H9 (cell line): Measurements from ENCODE around the gene LPP. TPM values are rescaled to one million over a fixed set of nuclear protein-coding genes. Genes with fewer than 3 reads are reported as not detected.

Experiments
- DNase-seq: peaks from one replicate; pipeline ENCODE4 v3.0.0-alpha.2; 2017
- H2AFZ ChIP-seq: one replicate; pipeline ENCODE4 v1.6.1; 2013; ENCODE audit warnings: mild to moderate bottlenecking, low read length, control low read depth, moderate library complexity
- H2AK5ac ChIP-seq: 2 replicates; pipeline ENCODE4 v1.6.1; 2013; ENCODE audit warnings: low read length, control low read depth, mixed read lengths; ENCODE audit not compliant: insufficient read length
- H2BK120ac ChIP-seq: one replicate; pipeline ENCODE4 v1.6.1; 2013; ENCODE audit warnings: low read depth, mild to moderate bottlenecking, low read length, control low read depth, inconsistent platforms; ENCODE audit not compliant: poor library complexity, severe bottlenecking
- H2BK12ac ChIP-seq: 2 replicates; pipeline ENCODE4 v1.6.1; 2013; ENCODE audit warnings: low read length, control low read depth, mixed read lengths, low read depth; ENCODE audit not compliant: insufficient read length
- H2BK15ac ChIP-seq: 2 replicates; pipeline ENCODE4 v1.6.1; 2013; ENCODE audit warnings: low read depth, low read length, control low read depth
- H2BK20ac ChIP-seq: one replicate; pipeline ENCODE4 v1.6.1; 2013; ENCODE audit warnings: low read depth, mild to moderate bottlenecking, low read length, control low read depth, inconsistent platforms; ENCODE audit not compliant: poor library complexity, severe bottlenecking
- H2BK5ac ChIP-seq: 2 replicates; pipeline ENCODE4 v1.6.1; 2013; ENCODE audit warnings: low read length, control low read depth, mixed read lengths; ENCODE audit not compliant: insufficient read length
- H3K14ac ChIP-seq: 2 replicates; pipeline ENCODE4 v1.6.1; 2013; ENCODE audit warnings: low read length, control low read depth; ENCODE audit not compliant: insufficient read depth
- H3K18ac ChIP-seq: 2 replicates; pipeline ENCODE4 v1.6.1; 2013; ENCODE audit warnings: low read depth, mild to moderate bottlenecking, mixed read lengths, low read length, control low read depth; ENCODE audit not compliant: insufficient read length
- H3K23ac ChIP-seq: 2 replicates; pipeline ENCODE4 v1.6.1; 2013; ENCODE audit warnings: low read length, control low read depth, mixed read lengths, low read depth; ENCODE audit not compliant: insufficient read length
- H3K23me2 ChIP-seq: 2 replicates; pipeline ENCODE4 v1.6.1; 2013; ENCODE audit warnings: low read depth, mild to moderate bottlenecking, mixed read lengths, low read length, control low read depth; ENCODE audit not compliant: insufficient read length, poor library complexity, severe bottlenecking
- H3K27ac ChIP-seq: 2 replicates; pipeline ENCODE4 v1.5.1; 2013; ENCODE audit warnings: low read length, control low read depth, mixed read lengths, low read depth; ENCODE audit not compliant: insufficient read length
- H3K27me3 ChIP-seq: 2 replicates; pipeline ENCODE4 v1.6.1; 2013; ENCODE audit warnings: low read length, control low read depth, inconsistent platforms; ENCODE audit not compliant: insufficient read depth
- H3K4ac ChIP-seq: 2 replicates; pipeline ENCODE4 v1.6.1; 2013; ENCODE audit warnings: low read depth, mild to moderate bottlenecking, control low read depth, inconsistent platforms, low read length, moderate library complexity
- H3K4me1 ChIP-seq: 2 replicates; pipeline ENCODE4 v1.6.1; 2013; ENCODE audit warnings: low read length, control low read depth, inconsistent platforms; ENCODE audit not compliant: insufficient read depth
- H3K4me2 ChIP-seq: 2 replicates; pipeline ENCODE4 v1.6.1; 2013; ENCODE audit warnings: low read length, control low read depth, mixed read lengths; ENCODE audit not compliant: insufficient read length, insufficient read depth
- H3K56ac ChIP-seq: 2 replicates; pipeline ENCODE4 v1.6.1; 2013; ENCODE audit warnings: low read depth, mild to moderate bottlenecking, mixed read lengths, low read length, control low read depth; ENCODE audit not compliant: insufficient read length
- H3K79me1 ChIP-seq: 2 replicates; pipeline ENCODE4 v1.6.1; 2013; ENCODE audit warnings: low read depth, mild to moderate bottlenecking, moderate library complexity, low read length, control low read depth, inconsistent platforms; ENCODE audit not compliant: insufficient read depth, poor library complexity, severe bottlenecking
- H3K79me2 ChIP-seq: 2 replicates; pipeline ENCODE4 v1.6.1; 2013; ENCODE audit warnings: low read length, control low read depth, inconsistent platforms; ENCODE audit not compliant: insufficient read depth
- H3K9ac ChIP-seq: 2 replicates; pipeline ENCODE4 v1.6.1; 2013; ENCODE audit warnings: low read length, control low read depth, mixed read lengths; ENCODE audit not compliant: insufficient read length; ENCODE audit errors: extremely low read depth
- H3K9me3 ChIP-seq: one replicate; pipeline ENCODE4 v1.6.1; 2013; ENCODE audit warnings: low read depth, low read length, inconsistent platforms; ENCODE audit not compliant: control insufficient read depth
- H3T11ph ChIP-seq: one replicate; pipeline ENCODE4 v1.6.1; 2013; ENCODE audit warnings: mild to moderate bottlenecking, low read length, control low read depth, inconsistent platforms
- H4K20me1 ChIP-seq: one replicate; pipeline ENCODE4 v1.6.1; 2013; ENCODE audit not compliant: control insufficient read depth, insufficient read length, insufficient read depth
- H4K5ac ChIP-seq: 2 replicates; pipeline ENCODE4 v1.6.1; 2013; ENCODE audit warnings: low read depth, mild to moderate bottlenecking, mixed read lengths, low read length, control low read depth; ENCODE audit not compliant: insufficient read length
- H4K8ac ChIP-seq: replicated peaks from 2 replicates; pipeline ENCODE4 v1.6.1; 2013; ENCODE audit warnings: low read length, control low read depth, mixed read lengths, low read depth; ENCODE audit not compliant: insufficient read length
- H4K91ac ChIP-seq: 2 replicates; pipeline ENCODE4 v1.6.1; 2013; ENCODE audit warnings: low read depth, mild to moderate bottlenecking, moderate library complexity, mixed read lengths, low read length, control low read depth; ENCODE audit not compliant: insufficient read length
- H3K27ac Mint-ChIP-seq, 3 experiments: 2 replicates in 2 of 3; 3 replicates in 1 of 3; pipeline ENCODE4 v1.8.0; 2020 to 2021; ENCODE audit warnings: mixed read lengths in 3 of 3, mild to moderate bottlenecking in 1 of 3, moderate library complexity in 1 of 3
- H3K27me3 Mint-ChIP-seq: 2 replicates; pipeline ENCODE4 v1.8.0; 2021; ENCODE audit warnings: low read depth, mild to moderate bottlenecking, moderate library complexity, mixed read lengths
- H3K36me3 Mint-ChIP-seq, 3 experiments: 2 replicates in 2 of 3; 3 replicates in 1 of 3; pipeline ENCODE4 v1.8.0; 2020 to 2021; ENCODE audit warnings: low read depth in 3 of 3, mixed read lengths in 3 of 3; ENCODE audit not compliant: insufficient read depth in 1 of 3
- H3K4me1 Mint-ChIP-seq, 2 experiments: 2 replicates each; pipeline ENCODE4 v1.8.0; 2020; ENCODE audit warnings: mixed read lengths in 2 of 2
- H3K4me3 Mint-ChIP-seq, 2 experiments: 2 replicates in 1 of 2; 3 replicates in 1 of 2; pipeline ENCODE4 v1.8.0; 2020 to 2021; ENCODE audit warnings: mild to moderate bottlenecking in 2 of 2, mixed read lengths in 2 of 2, moderate library complexity in 1 of 2
- H3K9me3 Mint-ChIP-seq, 2 experiments: 2 replicates in 1 of 2; 3 replicates in 1 of 2; pipeline ENCODE4 v1.8.0; 2020; ENCODE audit warnings: mild to moderate bottlenecking in 2 of 2, mixed read lengths in 2 of 2, moderate library complexity in 1 of 2
- CTCF ChIP-seq: fragments of 200-600 bp; sonication (generic); conservative IDR thresholded peaks from 3 replicates; pipeline ENCODE4 v1.8.0; 2021; ENCODE audit warnings: antibody characterized with exemption, mild to moderate bottlenecking
- WGBS: extraction: QIAGEN DNeasy Blood & Tissue Kit; methylation state at CpG from one replicate; pipeline ENCODE4 v1.1.7; 2013; ENCODE audit warnings: missing lambda C conversion rate, low lambda C conversion rate, mixed read lengths; ENCODE audit not compliant: insufficient read length; ENCODE audit errors: extremely low coverage; 5-methylcytosine and 5-hydroxymethylcytosine counted together
- total RNA-seq: library from RNA; stranded (reverse); gene quantifications from 2 replicates; pipeline ENCODE4 v1.2.1, GENCODE V29; 2021

Gene LPP
- total RNA-seq, 1 experiment from 2014 or later, result 64.6 TPM

DNA sequence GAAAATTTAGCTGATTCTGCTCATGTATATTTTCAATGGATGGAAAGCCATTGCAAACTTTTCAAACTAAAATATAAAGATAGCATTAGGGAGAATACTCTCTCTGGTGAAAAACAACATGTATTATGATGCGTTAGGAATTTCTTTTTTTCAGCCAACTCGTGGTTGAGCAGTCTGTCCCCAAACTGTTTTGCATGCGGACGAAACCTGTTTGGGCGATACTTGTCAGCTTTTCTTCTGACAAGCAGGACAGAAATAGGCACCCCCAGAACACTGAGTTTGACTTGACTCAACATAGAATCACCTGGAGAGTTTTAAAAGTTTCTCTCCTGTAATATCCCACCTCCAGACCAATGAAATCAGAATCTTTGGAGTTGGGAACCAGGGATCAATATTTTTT lies 600.3 kb downstream of the LPP start:
- no peaks in the 10 kb centered on the region for H3K9me3 Mint-ChIP-seq
- Histone ChIP-seq H3K4ac (no peak overlapping the region), H2BK12ac (no peak overlapping the region), H2BK15ac (no peak overlapping the region), H2BK120ac (no peak overlapping the region), H3K27me3 (no peaks in the 10 kb centered on the region), H3K14ac (no peak overlapping the region), H2AFZ (no peak overlapping the region), H3K79me2 (no peaks in the 10 kb centered on the region), H3K9ac (no peak overlapping the region), H2AK5ac (no peak overlapping the region), H3K18ac (no peak overlapping the region), H2BK5ac (no peak overlapping the region), H4K20me1 (no peaks in the 10 kb centered on the region), H2BK20ac (no peak overlapping the region), H3K9me3 (no peaks in the 10 kb centered on the region), H3K23ac (no peak overlapping the region), H3T11ph (no peak overlapping the region), H3K79me1 (no peaks in the 10 kb centered on the region), H4K8ac (no peak overlapping the region), H3K56ac (no peak overlapping the region), H4K5ac (no peak overlapping the region), H3K4me2 (no peak overlapping the region), H3K27ac (no peak overlapping the region), H4K91ac (no peak overlapping the region), H3K23me2 (no peaks in the 10 kb centered on the region), H3K4me1 (no peaks in the 10 kb centered on the region)
- H3K4me3 Mint-ChIP-seq, result no peak overlapping the region
- WGBS, result no CpG with 5 or more reads among the region's 5 CpGs
- H3K36me3 Mint-ChIP-seq, result peaks cover 0 to under 1% (median 0%) of the 10 kb centered on the region in 3 experiments; a peak in 2 of 7 replicates
- TF ChIP-seq CTCF, result no peak
- DNase-seq, result no peak
- H3K27me3 Mint-ChIP-seq, result no peaks in the 10 kb centered on the region
- H3K4me1 Mint-ChIP-seq, result no peaks in the 10 kb centered on the region
- H3K27ac Mint-ChIP-seq, result no peak overlapping the region
